Hepatocyte (in vitro differentiated cells): Measurements from ENCODE around the gene SCFD2. TPM values are rescaled to one million over a fixed set of nuclear protein-coding genes. Genes with fewer than 3 reads are reported as not detected.

Experiments used
- DNase-seq: peaks from one replicate; pipeline ENCODE4 v3.0.0-alpha.2; 2016; ENCODE audit warnings: low spot score
- H2AFZ ChIP-seq: fragments of 200-600 bp; sonication (generic); 2 replicates; pipeline ENCODE4 v1.6.0; 2016; ENCODE audit warnings: antibody characterized with exemption, mild to moderate bottlenecking
- H3K27ac ChIP-seq: fragments of 200-600 bp; sonication (generic); 2 replicates; pipeline ENCODE4 v1.5.1; 2016; ENCODE audit warnings: mild to moderate bottlenecking
- H3K27me3 ChIP-seq: fragments of 200-600 bp; sonication (generic); 2 replicates; pipeline ENCODE4 v1.6.1; 2016
- H3K36me3 ChIP-seq: fragments of 200-600 bp; sonication (generic); replicated peaks from 2 replicates; pipeline ENCODE4 v1.5.1; 2016; ENCODE audit warnings: low read depth; ENCODE audit not compliant: insufficient read depth
- H3K4me1 ChIP-seq: fragments of 200-600 bp; sonication (generic); 2 replicates; pipeline ENCODE4 v1.5.1; 2016; ENCODE audit warnings: mild to moderate bottlenecking, moderate library complexity; ENCODE audit not compliant: insufficient read depth
- H3K4me2 ChIP-seq: fragments of 200-600 bp; sonication (generic); 2 replicates; pipeline ENCODE4 v1.6.0; 2016
- H3K4me3 ChIP-seq: fragments of 200-600 bp; sonication (generic); 2 replicates; pipeline ENCODE4 v1.5.1; 2016; ENCODE audit warnings: mild to moderate bottlenecking
- H3K79me2 ChIP-seq: fragments of 200-600 bp; sonication (generic); 2 replicates; pipeline ENCODE4 v1.6.0; 2017; ENCODE audit warnings: mild to moderate bottlenecking
- H3K9me2 ChIP-seq: fragments of 200-600 bp; sonication (generic); replicated peaks from 2 replicates; pipeline ENCODE4 v1.6.0; 2017; ENCODE audit warnings: mild to moderate bottlenecking; ENCODE audit not compliant: insufficient read depth
- H3K9me3 ChIP-seq: fragments of 200-600 bp; sonication (generic); 2 replicates; pipeline ENCODE4 v1.5.1; 2016; ENCODE audit warnings: low read depth, mild to moderate bottlenecking
- H4K20me1 ChIP-seq: fragments of 200-600 bp; sonication (generic); 2 replicates; pipeline ENCODE4 v1.6.0; 2016; ENCODE audit warnings: mild to moderate bottlenecking; ENCODE audit not compliant: insufficient read depth, poor library complexity, severe bottlenecking
- EZH2 ChIP-seq: fragments of 200-600 bp; sonication (generic); IDR thresholded peaks from 2 replicates; pipeline ENCODE4 v1.6.1; 2016; ENCODE audit warnings: antibody characterized with exemption, mild to moderate bottlenecking, borderline replicate concordance
- EZH2phosphoT487 ChIP-seq: fragments of 200-600 bp; sonication (generic); IDR thresholded peaks from one replicate; pipeline ENCODE4 v1.6.1; 2018; ENCODE audit warnings: antibody characterized with exemption, mild to moderate bottlenecking, low read depth, moderate library complexity; ENCODE audit not compliant: unreplicated experiment, severe bottlenecking
- WGBS: methylation state at CpG from one replicate; pipeline ENCODE4 v1.1.6; 2016; ENCODE audit warnings: low lambda C conversion rate; ENCODE audit errors: missing lambda C conversion rate; 5-methylcytosine and 5-hydroxymethylcytosine counted together
- polyA plus RNA-seq: library from polyadenylated mRNA; unstranded; fragments of >200 nt; fragmentation: Nextera tagmentation; extraction: Ambion mirVana; gene quantifications from 2 replicates; pipeline ENCODE4 v1.2.1, GENCODE V29; 2016
- total RNA-seq: library from RNA; depleted of rRNA; stranded (reverse); fragments of >200 nt; gene quantifications from 2 replicates; pipeline ENCODE4 v1.2.3, GENCODE V29; 2014
- TF ChIP-seq, protein P1 (sequence below): fragments of 200-600 bp; sonication (generic); IDR thresholded peaks from 2 replicates; pipeline ENCODE4 v1.5.1; 2016; ENCODE audit warnings: antibody characterized with exemption, mild to moderate bottlenecking; ENCODE audit not compliant: poor library complexity

The SCFD2 gene
- total and polyA plus RNA-seq, 2 experiments from 2014 or later = 8.4 to 15.7 TPM

DNA sequence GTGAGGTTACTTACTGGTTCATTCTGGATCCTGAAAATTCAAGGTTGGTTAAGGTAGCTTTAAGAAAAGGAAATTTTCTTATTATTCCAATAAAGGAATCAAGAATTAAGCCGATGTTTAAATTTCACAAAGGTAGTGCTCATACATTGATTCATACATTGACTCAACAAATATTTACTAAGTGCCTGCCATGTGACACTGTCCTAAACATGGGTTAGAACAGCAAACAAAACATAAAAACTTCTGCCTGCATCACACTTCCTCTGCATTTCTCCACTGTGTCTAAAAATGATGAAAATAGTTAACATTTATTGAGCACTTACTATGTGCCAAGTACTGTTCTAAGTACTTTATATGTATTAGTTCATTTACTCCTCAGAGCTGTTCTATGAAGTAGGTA is 428.0 kb downstream of the SCFD2 start:
- Histone ChIP-seq H3K4me3 (no peak overlapping the region), H3K4me2 (no peak overlapping the region), H3K4me1 (no peaks in the 10 kb centered on the region), H3K36me3 (no peaks in the 10 kb centered on the region), H3K27ac (no peak overlapping the region), H3K79me2 (no peaks in the 10 kb centered on the region), H3K27me3 (no peaks in the 10 kb centered on the region), H2AFZ (no peak overlapping the region), H4K20me1 (no peaks in the 10 kb centered on the region), H3K9me2 (no peaks in the 10 kb centered on the region), H3K9me3 (no peaks in the 10 kb centered on the region)
- TF ChIP-seq EZH2phosphoT487 = no peak
- TF ChIP-seq, protein P1, sequence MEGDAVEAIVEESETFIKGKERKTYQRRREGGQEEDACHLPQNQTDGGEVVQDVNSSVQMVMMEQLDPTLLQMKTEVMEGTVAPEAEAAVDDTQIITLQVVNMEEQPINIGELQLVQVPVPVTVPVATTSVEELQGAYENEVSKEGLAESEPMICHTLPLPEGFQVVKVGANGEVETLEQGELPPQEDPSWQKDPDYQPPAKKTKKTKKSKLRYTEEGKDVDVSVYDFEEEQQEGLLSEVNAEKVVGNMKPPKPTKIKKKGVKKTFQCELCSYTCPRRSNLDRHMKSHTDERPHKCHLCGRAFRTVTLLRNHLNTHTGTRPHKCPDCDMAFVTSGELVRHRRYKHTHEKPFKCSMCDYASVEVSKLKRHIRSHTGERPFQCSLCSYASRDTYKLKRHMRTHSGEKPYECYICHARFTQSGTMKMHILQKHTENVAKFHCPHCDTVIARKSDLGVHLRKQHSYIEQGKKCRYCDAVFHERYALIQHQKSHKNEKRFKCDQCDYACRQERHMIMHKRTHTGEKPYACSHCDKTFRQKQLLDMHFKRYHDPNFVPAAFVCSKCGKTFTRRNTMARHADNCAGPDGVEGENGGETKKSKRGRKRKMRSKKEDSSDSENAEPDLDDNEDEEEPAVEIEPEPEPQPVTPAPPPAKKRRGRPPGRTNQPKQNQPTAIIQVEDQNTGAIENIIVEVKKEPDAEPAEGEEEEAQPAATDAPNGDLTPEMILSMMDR = no peak
- TF ChIP-seq EZH2 = no peak
- no peak for DNase-seq
- 95% methylated on average over 1 of the region's 1 CpG for WGBS

DNA sequence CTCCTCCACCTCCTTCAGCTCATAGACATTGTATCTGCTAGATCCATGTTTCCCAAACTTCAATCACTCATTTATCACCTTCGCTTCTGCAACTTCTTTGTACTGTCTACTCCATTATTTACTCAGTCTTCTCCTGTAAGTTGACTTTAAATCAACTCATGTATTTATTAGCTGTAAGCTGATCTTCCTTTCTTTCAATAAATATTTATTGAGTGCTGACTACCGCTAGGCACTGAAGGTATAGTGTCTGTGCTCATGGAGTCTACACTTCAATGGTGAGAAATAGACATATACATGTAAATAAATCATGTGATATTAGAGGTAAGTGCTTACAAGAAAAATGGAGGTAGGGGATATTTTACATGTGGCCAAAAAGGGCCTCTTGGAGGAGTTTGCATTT is 429.1 kb downstream of the SCFD2 start:
- Histone ChIP-seq H3K4me1 (no peaks in the 10 kb centered on the region), H3K4me3 (no peak overlapping the region), H3K9me2 (no peaks in the 10 kb centered on the region), H4K20me1 (no peaks in the 10 kb centered on the region), H2AFZ (no peak overlapping the region), H3K79me2 (no peaks in the 10 kb centered on the region), H3K36me3 (no peaks in the 10 kb centered on the region), H3K9me3 (no peaks in the 10 kb centered on the region), H3K27ac (no peak overlapping the region), H3K4me2 (no peak overlapping the region), H3K27me3 (no peaks in the 10 kb centered on the region)
- 70% methylated on average over 2 of the region's 2 CpGs for WGBS
- TF ChIP-seq, protein P1 = no peak
- no peak for TF ChIP-seq EZH2phosphoT487
- no peak for TF ChIP-seq EZH2
- no peak for DNase-seq

DNA sequence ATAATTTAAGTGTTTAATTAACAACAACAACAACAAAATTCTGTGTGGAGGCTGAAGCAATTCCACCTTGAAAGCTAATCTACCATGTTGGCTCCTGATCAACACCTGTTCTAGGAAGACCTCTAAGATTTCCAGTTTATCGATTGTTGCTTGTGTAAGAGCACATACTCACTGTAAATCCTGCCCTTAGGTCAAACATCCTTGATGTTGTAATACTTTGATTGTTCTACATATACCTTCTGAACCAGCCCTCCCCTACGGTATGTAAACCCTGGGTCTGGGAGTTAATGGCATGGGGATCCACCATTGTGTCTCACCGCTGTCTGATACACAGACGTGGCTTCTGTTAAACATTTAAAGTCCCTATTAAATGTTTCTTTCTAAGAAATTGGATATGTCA is 430.5 kb downstream of the SCFD2 start:
- DNase-seq = no peak
- Histone ChIP-seq H3K79me2 (no peaks in the 10 kb centered on the region), H3K36me3 (no peaks in the 10 kb centered on the region), H3K4me2 (no peak overlapping the region), H3K9me2 (no peaks in the 10 kb centered on the region), H3K27ac (no peak overlapping the region), H3K27me3 (no peaks in the 10 kb centered on the region), H3K9me3 (no peaks in the 10 kb centered on the region), H4K20me1 (no peaks in the 10 kb centered on the region), H2AFZ (no peak overlapping the region), H3K4me1 (no peaks in the 10 kb centered on the region), H3K4me3 (no peak overlapping the region)
- TF ChIP-seq, protein P1 = no peak
- TF ChIP-seq EZH2 = no peak
- no peak for TF ChIP-seq EZH2phosphoT487
- 81% methylated on average over 4 of the region's 4 CpGs for whole genome bisulfite sequencing

DNA sequence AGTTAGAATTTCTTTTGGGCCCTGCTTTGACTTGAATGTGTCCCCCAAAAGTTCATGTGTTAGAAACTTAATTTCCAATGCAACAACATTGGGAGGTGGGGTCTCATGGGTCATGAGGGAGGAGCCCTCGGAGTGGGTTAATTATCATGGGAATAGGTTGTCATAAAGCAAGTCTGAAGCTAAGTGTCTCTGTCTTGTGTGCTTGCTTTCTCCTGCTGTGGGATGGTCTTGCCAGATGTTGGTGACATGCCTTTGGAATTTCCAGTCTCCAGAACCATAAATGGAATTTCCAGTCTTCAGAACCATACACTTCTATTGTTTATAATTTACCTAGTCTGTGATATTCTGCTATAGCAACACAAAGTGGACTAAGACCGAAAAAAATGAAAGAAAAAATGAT is 432.1 kb downstream of the SCFD2 start:
- Histone ChIP-seq H3K36me3 (no peaks in the 10 kb centered on the region), H3K9me3 (no peaks in the 10 kb centered on the region), H3K9me2 (no peaks in the 10 kb centered on the region), H2AFZ (no peak overlapping the region), H3K27ac (no peak overlapping the region), H3K27me3 (no peaks in the 10 kb centered on the region), H3K79me2 (no peaks in the 10 kb centered on the region), H3K4me2 (no peak overlapping the region), H3K4me1 (peaks cover under 1% of the 10 kb centered on the region), H3K4me3 (no peak overlapping the region), H4K20me1 (no peaks in the 10 kb centered on the region)
- TF ChIP-seq, protein P1 = no peak
- TF ChIP-seq EZH2 = no peak
- TF ChIP-seq EZH2phosphoT487 = no peak
- DNase-seq = no peak
- WGBS = 98% methylated on average over 2 of the region's 2 CpGs
